Heart right ventricle (tissue), 16 donors: Measurements from ENCODE around the gene DAZAP1. TPM values are rescaled to one million over a fixed set of nuclear protein-coding genes. Genes with fewer than 3 reads are reported as not detected.

Experiments used
- ATAC-seq, 8 donors: fragments of 200-7000 bp; cut with Tn5 transposase; one replicate each; pipeline ENCODE4 v1.9.1; 2020; ENCODE audit warnings: mild to moderate bottlenecking in 8 of 8, moderate library complexity in 8 of 8, moderate number of reproducible peaks in 1 of 8
- DNase-seq, 2 donors: peaks; one replicate each; pipeline ENCODE4 v3.0.0-alpha.2; 2020
- H3K27ac ChIP-seq, 10 donors: fragments of 200-600 bp; sonication (generic) in 2 of 10; one replicate each; pipeline versions ENCODE4 v1.5.0 to v1.8.0; 2020 to 2022; ENCODE audit warnings: mild to moderate bottlenecking in 3 of 10
- H3K27me3 ChIP-seq, 7 donors: fragments of 200-600 bp; one replicate each; pipeline ENCODE4 v1.8.0; 2021 to 2022; ENCODE audit warnings: mild to moderate bottlenecking in 2 of 7
- H3K36me3 ChIP-seq, 9 donors: fragments of 200-600 bp; sonication (generic) in 1 of 9; one replicate each; pipeline versions ENCODE4 v1.5.0 to v1.8.0; 2020 to 2022; ENCODE audit warnings: mild to moderate bottlenecking in 2 of 9
- H3K4me1 ChIP-seq, 9 donors: fragments of 200-600 bp; sonication (generic) in 1 of 9; one replicate each; pipeline versions ENCODE4 v1.5.0 to v1.8.0; 2020 to 2022; ENCODE audit warnings: mild to moderate bottlenecking in 4 of 9
- H3K4me3 ChIP-seq, 10 donors: fragments of 200-600 bp; sonication (generic) in 2 of 10; one replicate each; pipeline versions ENCODE4 v1.5.0 to v1.8.0; 2020 to 2022; ENCODE audit warnings: mild to moderate bottlenecking in 7 of 10, moderate library complexity in 2 of 10
- H3K9me3 ChIP-seq, 11 donors: fragments of 200-600 bp in 10 of 11; sonication (generic) in 2 of 11; one replicate each; pipeline versions ENCODE4 v1.5.0 to v1.8.0; 2013 to 2022; ENCODE audit warnings: mild to moderate bottlenecking in 2 of 11, control low read depth in 1 of 11, moderate library complexity in 1 of 11
- CTCF ChIP-seq, 9 donors: fragments of 200-600 bp; sonication (generic) in 2 of 9; IDR thresholded peaks; one replicate each; pipeline versions ENCODE4 v1.5.0 to v1.8.0; 2021 to 2022; ENCODE audit warnings: antibody characterized with exemption in 9 of 9, mild to moderate bottlenecking in 5 of 9, moderate library complexity in 1 of 9
- WGBS, 2 donors: extraction: QIAGEN DNeasy Blood & Tissue Kit; methylation state at CpG; one replicate each; pipeline ENCODE4 v1.1.7; 2013; ENCODE audit warnings: inconsistent platforms in 1 of 2; 5-methylcytosine and 5-hydroxymethylcytosine counted together
- intact Hi-C, 10 donors: fragments of 100-400 bp; cut with DNase I; formaldehyde crosslinking; loops; one replicate each; pipeline versions ENCODE4 v1.11.1 to v1.14.2; 2022
- polyA plus RNA-seq, 2 donors: library from polyadenylated mRNA; stranded (reverse); fragments of 200-250 nt; gene quantifications; one replicate each; pipeline ENCODE4 v1.2.3, GENCODE V29; 2013
- total RNA-seq, 10 donors: library from RNA; stranded (reverse); fragmentation: NEBNext Ultra II Directional in 3 of 10; extraction: Animal tissue kit (Norgen Biotek cat#: 25700) in 3 of 10; gene quantifications; one replicate each; pipeline versions ENCODE4 v1.2.1 to v1.2.4, GENCODE V29; 2021 to 2023
- donor health status: Arrhythmogenic right ventricular cardiomyopathy.
- donor health status: ischemic (EF 13 %, LVEDD 7.1; RV severe dilation, severe dysfunction).
- donor health status: healthy with polysubstance abuse.
- donor health status: DM: no; HTN: yes; CAD: no.
- donor health status: DM: no; HTN: no; CAD: no.
- donor health status: ischemic (EF 25% LVEDD 6.9; RV normal size, moderate dysfunction).
- donor health status: ischemic (EF 25% LVEDD 5.7; RV mildly dilated, moderate dysfunction).
- donor health status: healthy.
- donor health status: DM: yes; HTN: yes; CAD: no.
- donor health status: Ischemic cardiomyopathy.
- donor health status: ischemic (EF 35%, LVEDD 5.7; RV mildly dilated, moderate dysfunction).
- donor health status: nonischemic (EF 11% LVEDD 7.7; RV severe dilation, severe dysfunction).
- donor health status: DM: yes; HTN: yes; CAD: no.
- donor health status: PGD.
- donor health status: ischemic (EF 29% LVEDD 5.4; RV normal size, mild dysfunction).
- donor health status: nonischemic (EF 23%, LVEDD 6.1; RV moderate dilation, normal function).

The DAZAP1 gene
- total and polyA plus RNA-seq, 12 donors = 56.7 to 111 (median 79.5) TPM

- TF ChIP-seq CTCF (IDR thresholded peaks at IDR 0.05) = no peak
- DNase-seq (no peak), ATAC-seq (peak in 4 of 8 donors; percentile 4 to 32 (median 12))
- WGBS, 2 donors = 70 to 76% methylated on average over 42 to 43 of the region's 43 CpGs
- H3K27me3 ChIP-seq = no peaks in the 10 kb centered on the region
- H3K9me3 ChIP-seq = no peaks in the 10 kb centered on the region
- no peak overlapping the region for H3K4me3 ChIP-seq
- H3K36me3 ChIP-seq = peaks cover 0 to 63% (median 38%) of the 10 kb centered on the region in 9 donors
- H3K4me1 ChIP-seq = peaks cover 10 to 29% (median 19%) of the 10 kb centered on the region in 9 donors
- H3K27ac ChIP-seq = no peak overlapping the region
- intact Hi-C loops = loop anchor here in 1 of 10 donors (5.0 kb wide), 1 partner anchor 112 kb away; no protein-coding TSS in a partner anchor
Observed at GRCh38 chr19:1394252-1395193, 12.9 kb upstream of the DAZAP1 start.

GRCh38 chr19:1395194-1396018, 12.0 kb upstream of the DAZAP1 start:
- Histone ChIP-seq H3K27ac (no peak overlapping the region), H3K27me3 (peaks cover 0 to 2% (median 0%) of the 10 kb centered on the region in 7 donors), H3K9me3 (no peaks in the 10 kb centered on the region), H3K4me3 (no peak overlapping the region), H3K36me3 (peaks cover 0 to 54% (median 30%) of the 10 kb centered on the region in 9 donors), H3K4me1 (peaks cover 13 to 36% (median 22%) of the 10 kb centered on the region in 9 donors)
- peak in 4 of 8 donors; percentile 2 to 18 (median 10) for ATAC-seq
- intact Hi-C loops = loop anchor here in 1 of 10 donors (5.0 kb wide), 1 partner anchor 113 kb away; no protein-coding TSS in a partner anchor
- 79 to 80% methylated on average over 52 of the region's 52 CpGs for WGBS, 2 donors
- DNase-seq = peak in 1 of 2 donors; percentile 48
- no peak for TF ChIP-seq CTCF (IDR thresholded peaks at IDR 0.05)

GRCh38 chr19:1396019-1396767, 11.2 kb upstream of the DAZAP1 start:
- ATAC-seq = peak; percentile 11 to 56 (median 31)
- no peak for DNase-seq
- H3K36me3 ChIP-seq = peaks cover 0 to 46% (median 22%) of the 10 kb centered on the region in 9 donors
- peaks cover 0 to 10% (median 0%) of the 10 kb centered on the region in 7 donors for H3K27me3 ChIP-seq
- intact Hi-C loops = loop anchor here in 1 of 10 donors (5.0 kb wide), 1 partner anchor 114 kb away; no protein-coding TSS in a partner anchor
- WGBS, 2 donors = 24 to 41% methylated on average over 25 of the region's 25 CpGs
- H3K9me3 ChIP-seq = no peaks in the 10 kb centered on the region
- peaks cover 21 to 44% (median 30%) of the 10 kb centered on the region in 9 donors for H3K4me1 ChIP-seq
- H3K27ac ChIP-seq = peak overlapping the region in 2 of 10 donors; percentile 35 to 48
- TF ChIP-seq CTCF (IDR thresholded peaks at IDR 0.05) = no peak
- H3K4me3 ChIP-seq = no peak overlapping the region
